Measurements from ENCODE around the gene TGFB3. TPM values are rescaled to one million over a fixed set of nuclear protein-coding genes. Genes with fewer than 3 reads are reported as not detected.

The TGFB3 gene
- total RNA-seq, 1 donor from 2014 or later: 4.4 TPM

DNA sequence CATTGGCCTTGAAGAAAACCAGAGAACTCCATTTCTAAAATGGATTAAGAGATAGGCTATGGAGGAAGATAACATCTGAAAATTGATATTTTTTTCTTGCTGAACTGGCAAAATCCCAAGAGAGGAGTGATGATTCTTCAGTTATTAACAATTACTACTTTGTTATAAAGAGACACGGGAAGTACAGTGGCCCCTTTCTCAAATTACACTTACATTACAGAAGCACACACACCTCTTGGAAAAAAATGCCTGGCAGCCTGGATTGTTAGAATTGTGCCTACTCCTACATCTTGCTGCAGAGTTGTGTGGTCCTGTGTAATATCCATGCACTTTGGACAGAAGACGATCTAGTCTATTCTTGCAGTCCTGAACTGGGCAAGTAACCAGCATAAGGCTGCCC lies 71.7 kb downstream of the TGFB3 start:
- Mint-ChIP-seq H3K4me1 (no peaks in the 10 kb centered on the region), H3K9me3 (no peaks in the 10 kb centered on the region), H3K36me3 (ENCODE audit: low read depth) (no peaks in the 10 kb centered on the region), H3K27me3 (no peaks in the 10 kb centered on the region), H3K27ac (no peak overlapping the region), H3K4me3 (no peak overlapping the region)
- CTCF ChIA-PET: interaction anchor here (2.5 to 9.8 kb wide), 2 partner anchors 69 to 71 kb away, joined by 7 to 363 read pairs; partner anchors contain the start of genes IFT43 and TGFB3
- DNase-seq: no peak
- no peak for TF ChIP-seq CTCF (IDR thresholded peaks at IDR 0.05)
- ATAC-seq (ENCODE audit: low read depth): no peak
- intact Hi-C loops (cut with micrococcal nuclease): no loop called here
- POLR2A ChIA-PET: no interaction called here

DNA sequence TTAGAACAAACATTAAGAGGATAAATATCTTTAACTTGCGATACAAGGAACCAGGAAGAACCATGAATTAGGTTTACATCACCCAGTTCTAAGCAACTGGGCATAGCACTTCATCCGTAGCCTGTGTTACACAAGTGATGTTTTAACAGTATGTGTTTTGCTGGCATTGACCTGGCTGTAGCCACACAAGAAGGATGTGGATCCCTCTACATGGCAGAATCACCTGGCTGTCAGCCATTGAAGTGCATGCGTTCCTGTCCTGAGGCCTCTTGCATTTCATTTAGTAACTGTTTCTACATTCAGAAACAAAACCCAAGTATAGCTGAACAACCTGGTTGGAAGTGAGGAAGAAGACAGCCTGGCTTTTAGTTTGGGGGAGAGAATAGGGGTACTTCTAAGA lies 72.2 kb downstream of the TGFB3 start:
- no peak for TF ChIP-seq CTCF (IDR thresholded peaks at IDR 0.05)
- no peaks in the 10 kb centered on the region for H3K4me1 Mint-ChIP-seq
- no peaks in the 10 kb centered on the region for H3K36me3 Mint-ChIP-seq (ENCODE audit: low read depth)
- no peak overlapping the region for H3K4me3 Mint-ChIP-seq
- intact Hi-C loops (cut with micrococcal nuclease): loop anchor here (5.0 kb wide), 1 partner anchor 443 kb away; no protein-coding TSS in a partner anchor
- no peak for ATAC-seq (ENCODE audit: low read depth)
- ChIA-PET CTCF (interaction anchor here (9.8 kb wide), 1 partner anchor 72 kb away, joined by 363 read pairs; the partner anchor contains the start of genes IFT43 and TGFB3), POLR2A (no interaction called here)
- no peak overlapping the region for H3K27ac Mint-ChIP-seq
- DNase-seq: no peak
- H3K9me3 Mint-ChIP-seq: no peaks in the 10 kb centered on the region
- no peaks in the 10 kb centered on the region for H3K27me3 Mint-ChIP-seq

Other genes starting within 250 kb of the TGFB3 start
- 13.4 and 15.8 TPM in 2 replicates for gene IFT43, start 3.8 kb upstream of the TGFB3 start, total RNA-seq
- gene GPATCH2L, start 169.9 kb upstream of the TGFB3 start, total RNA-seq: 64.8 and 82.3 TPM in 2 replicates

Data from activated B cell treated with CpG ODN at 0.5 μM for 24 hours (primary cell).